ENCODE measurements around the gene TMEM100.

TMEM100 gene

DNA sequence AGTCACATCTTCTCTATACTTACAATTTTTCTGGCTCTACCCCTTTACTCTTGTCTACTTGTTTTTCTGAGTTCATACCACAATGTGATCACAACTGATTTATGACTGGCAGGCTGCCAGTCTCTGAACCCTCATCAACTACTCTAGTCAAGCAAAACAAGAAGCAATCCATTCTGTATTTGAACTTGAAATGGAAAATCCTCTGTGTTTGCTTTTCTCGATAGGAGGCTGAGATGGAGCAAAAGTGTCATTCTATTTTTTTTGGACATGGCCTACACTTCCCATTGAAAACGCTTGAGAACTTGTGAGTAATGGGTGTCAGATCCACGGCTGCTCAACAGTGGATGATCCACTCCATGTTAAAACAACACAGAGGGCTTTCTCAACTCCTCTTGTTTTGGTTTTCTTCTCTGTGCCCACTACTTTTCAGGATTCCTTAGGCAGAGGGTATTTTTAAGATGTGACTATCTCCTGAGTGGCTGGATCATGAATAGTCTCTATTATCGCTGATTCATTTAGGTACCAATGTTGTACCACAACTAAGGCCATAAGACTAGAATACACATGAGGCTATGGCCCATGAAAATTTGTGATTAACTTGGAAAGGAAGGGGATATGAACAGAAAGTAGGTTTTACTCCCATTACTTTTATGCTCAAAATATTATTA lies 11.7 kb downstream of the TMEM100 start:
- peaks cover 8% of the 10 kb centered on the region for H3K4me1 ChIP-seq (ENCODE audit: insufficient read depth, poor library complexity, severe bottlenecking)
- H3K27ac ChIP-seq (ENCODE audit: poor library complexity, severe bottlenecking), result no peak overlapping the region
- H3K36me3 ChIP-seq (ENCODE audit: low read depth), result no peaks in the 10 kb centered on the region
- H3K27me3 ChIP-seq (ENCODE audit: insufficient read depth, poor library complexity, severe bottlenecking), result no peaks in the 10 kb centered on the region
- no peak for DNase-seq (ENCODE audit: low spot score)
- no peak overlapping the region for H3K4me3 ChIP-seq (ENCODE audit: severe bottlenecking)
- H3K9me3 ChIP-seq (ENCODE audit: severe bottlenecking), result no peaks in the 10 kb centered on the region
- TF ChIP-seq, protein P1, sequence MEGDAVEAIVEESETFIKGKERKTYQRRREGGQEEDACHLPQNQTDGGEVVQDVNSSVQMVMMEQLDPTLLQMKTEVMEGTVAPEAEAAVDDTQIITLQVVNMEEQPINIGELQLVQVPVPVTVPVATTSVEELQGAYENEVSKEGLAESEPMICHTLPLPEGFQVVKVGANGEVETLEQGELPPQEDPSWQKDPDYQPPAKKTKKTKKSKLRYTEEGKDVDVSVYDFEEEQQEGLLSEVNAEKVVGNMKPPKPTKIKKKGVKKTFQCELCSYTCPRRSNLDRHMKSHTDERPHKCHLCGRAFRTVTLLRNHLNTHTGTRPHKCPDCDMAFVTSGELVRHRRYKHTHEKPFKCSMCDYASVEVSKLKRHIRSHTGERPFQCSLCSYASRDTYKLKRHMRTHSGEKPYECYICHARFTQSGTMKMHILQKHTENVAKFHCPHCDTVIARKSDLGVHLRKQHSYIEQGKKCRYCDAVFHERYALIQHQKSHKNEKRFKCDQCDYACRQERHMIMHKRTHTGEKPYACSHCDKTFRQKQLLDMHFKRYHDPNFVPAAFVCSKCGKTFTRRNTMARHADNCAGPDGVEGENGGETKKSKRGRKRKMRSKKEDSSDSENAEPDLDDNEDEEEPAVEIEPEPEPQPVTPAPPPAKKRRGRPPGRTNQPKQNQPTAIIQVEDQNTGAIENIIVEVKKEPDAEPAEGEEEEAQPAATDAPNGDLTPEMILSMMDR (IDR thresholded peaks at IDR 0.05; ENCODE audit: poor library complexity, severe bottlenecking), result no peak
- ATAC-seq (ENCODE audit: low read depth), result no peak

DNA sequence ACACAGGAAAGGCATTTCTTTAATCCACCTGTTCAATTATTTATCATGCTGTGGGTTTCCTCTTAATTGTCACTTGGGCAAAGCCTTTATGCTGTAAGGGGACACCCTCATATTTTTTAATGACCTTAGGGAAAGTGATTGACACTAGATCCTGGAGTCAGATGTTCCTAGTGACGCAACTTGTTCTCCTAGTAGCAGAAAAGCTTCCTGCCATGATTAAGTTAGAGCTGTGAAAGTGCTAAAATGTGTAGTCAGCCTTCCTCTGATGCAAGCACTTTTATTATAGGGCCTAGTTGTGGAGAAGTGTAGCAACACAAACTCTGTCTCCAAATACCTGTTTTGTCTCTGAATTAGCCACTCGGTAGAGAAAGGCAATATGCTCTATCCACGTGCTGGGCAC lies 12.3 kb downstream of the TMEM100 start:
- no peak for DNase-seq (ENCODE audit: low spot score)
- TF ChIP-seq, protein P1 (IDR thresholded peaks at IDR 0.05; ENCODE audit: poor library complexity, severe bottlenecking), result no peak
- Histone ChIP-seq H3K36me3 (ENCODE audit: low read depth) (no peaks in the 10 kb centered on the region), H3K4me3 (ENCODE audit: severe bottlenecking) (no peak overlapping the region), H3K27me3 (ENCODE audit: insufficient read depth, poor library complexity, severe bottlenecking) (no peaks in the 10 kb centered on the region), H3K9me3 (ENCODE audit: severe bottlenecking) (no peaks in the 10 kb centered on the region), H3K27ac (ENCODE audit: poor library complexity, severe bottlenecking) (no peak overlapping the region), H3K4me1 (ENCODE audit: insufficient read depth, poor library complexity, severe bottlenecking) (peaks cover 8% of the 10 kb centered on the region)
- ATAC-seq (ENCODE audit: low read depth), result no peak

DNA sequence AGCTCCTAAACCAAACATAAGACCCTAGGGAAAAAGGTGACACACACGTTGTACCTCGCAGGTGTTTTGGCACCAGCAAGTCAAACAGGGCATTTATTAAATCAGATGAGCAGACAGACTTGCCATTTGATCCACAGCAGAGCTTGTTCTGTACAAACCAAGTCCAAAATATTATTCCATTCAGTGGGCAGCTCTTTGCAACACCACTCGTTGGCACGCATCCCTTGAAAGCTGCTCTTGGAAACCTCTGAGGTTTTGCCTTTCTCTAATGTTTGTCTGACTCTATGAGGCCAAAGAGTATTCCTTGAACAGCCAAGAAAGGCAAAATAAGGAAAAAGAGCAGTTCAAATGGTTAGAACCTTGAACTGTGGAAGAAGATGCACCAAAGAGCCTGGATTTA lies 12.7 kb downstream of the TMEM100 start:
- H3K9me3 ChIP-seq (ENCODE audit: severe bottlenecking), result no peaks in the 10 kb centered on the region
- TF ChIP-seq, protein P1 (IDR thresholded peaks at IDR 0.05; ENCODE audit: poor library complexity, severe bottlenecking), result no peak
- peaks cover 8% of the 10 kb centered on the region for H3K4me1 ChIP-seq (ENCODE audit: insufficient read depth, poor library complexity, severe bottlenecking)
- ATAC-seq (ENCODE audit: low read depth), result no peak
- H3K27me3 ChIP-seq (ENCODE audit: insufficient read depth, poor library complexity, severe bottlenecking), result no peaks in the 10 kb centered on the region
- DNase-seq (ENCODE audit: low spot score), result no peak
- H3K27ac ChIP-seq (ENCODE audit: poor library complexity, severe bottlenecking), result no peak overlapping the region
- H3K4me3 ChIP-seq (ENCODE audit: severe bottlenecking), result no peak overlapping the region
- H3K36me3 ChIP-seq (ENCODE audit: low read depth), result no peaks in the 10 kb centered on the region

DNA sequence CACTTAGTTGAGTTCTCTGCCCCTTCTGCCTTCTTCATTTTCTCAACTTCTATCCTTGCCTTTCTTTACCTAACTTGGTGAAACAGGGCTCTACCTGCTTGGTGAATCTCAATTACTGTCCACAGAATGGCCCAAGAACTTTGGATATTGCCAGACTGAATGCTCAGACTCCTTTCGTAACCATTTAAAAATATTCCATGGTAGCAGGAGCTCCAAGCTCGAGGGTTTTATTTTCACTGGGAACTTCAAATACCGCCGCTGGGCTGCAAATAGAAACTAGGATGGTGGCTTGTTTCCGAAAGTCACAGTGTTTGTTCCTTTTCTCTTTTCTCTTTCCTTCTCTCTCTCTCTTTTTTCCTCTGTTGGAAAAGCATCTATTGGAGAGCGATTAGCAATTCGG lies 13.2 kb downstream of the TMEM100 start:
- Histone ChIP-seq H3K36me3 (ENCODE audit: low read depth) (no peaks in the 10 kb centered on the region), H3K4me3 (ENCODE audit: severe bottlenecking) (no peak overlapping the region), H3K27me3 (ENCODE audit: insufficient read depth, poor library complexity, severe bottlenecking) (no peaks in the 10 kb centered on the region), H3K4me1 (ENCODE audit: insufficient read depth, poor library complexity, severe bottlenecking) (peaks cover 8% of the 10 kb centered on the region), H3K9me3 (ENCODE audit: severe bottlenecking) (no peaks in the 10 kb centered on the region), H3K27ac (ENCODE audit: poor library complexity, severe bottlenecking) (no peak overlapping the region)
- TF ChIP-seq, protein P1 (IDR thresholded peaks at IDR 0.05; ENCODE audit: poor library complexity, severe bottlenecking), result no peak
- DNase-seq (ENCODE audit: low spot score) (no peak), ATAC-seq (ENCODE audit: low read depth) (no peak)

DNA sequence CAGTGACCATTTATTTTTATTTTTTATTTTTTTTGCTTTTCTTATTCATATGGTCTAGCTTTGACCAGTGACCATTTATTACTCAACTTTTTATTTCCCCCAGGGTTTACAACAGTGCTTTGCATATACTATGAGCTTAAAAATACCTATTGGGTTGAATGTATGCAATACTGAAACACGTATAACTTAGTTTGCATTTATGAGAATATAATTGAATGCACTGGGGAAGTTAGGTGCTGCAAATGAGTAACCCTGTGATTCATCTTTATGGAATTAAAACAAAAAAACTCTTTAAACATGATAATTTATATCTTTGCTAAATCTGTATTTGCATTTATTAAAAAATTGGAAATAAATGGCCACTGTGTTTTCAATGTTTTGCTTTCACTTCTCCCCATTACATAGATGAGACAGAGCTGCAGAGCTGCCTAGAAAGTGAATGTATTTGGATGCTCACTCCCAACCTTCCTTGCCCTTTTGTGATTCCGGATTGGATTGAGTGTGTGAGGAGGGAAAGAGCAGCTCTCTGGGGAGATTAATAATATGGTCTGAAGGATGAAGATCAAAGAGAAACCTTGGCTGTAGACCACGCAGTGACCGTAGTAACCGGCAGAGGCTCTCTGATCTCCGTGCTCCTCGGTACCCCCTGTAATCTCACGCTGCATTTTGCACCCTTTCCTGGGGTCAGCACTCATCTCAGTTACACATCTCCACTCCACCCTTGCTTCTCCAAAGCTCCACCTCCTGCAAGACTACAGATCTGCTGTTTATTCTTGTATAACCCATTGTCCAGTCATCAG lies 14.3 kb downstream of the TMEM100 start:
- H3K4me1 ChIP-seq (ENCODE audit: insufficient read depth, poor library complexity, severe bottlenecking), result peaks cover 8% of the 10 kb centered on the region
- no peak overlapping the region for H3K4me3 ChIP-seq (ENCODE audit: severe bottlenecking)
- DNase-seq (ENCODE audit: low spot score) (no peak), ATAC-seq (ENCODE audit: low read depth) (peak; percentile 38; the same call in 1 of the 3 replicates)
- no peaks in the 10 kb centered on the region for H3K27me3 ChIP-seq (ENCODE audit: insufficient read depth, poor library complexity, severe bottlenecking)
- no peak overlapping the region for H3K27ac ChIP-seq (ENCODE audit: poor library complexity, severe bottlenecking)
- no peaks in the 10 kb centered on the region for H3K9me3 ChIP-seq (ENCODE audit: severe bottlenecking)
- TF ChIP-seq, protein P1 (IDR thresholded peaks at IDR 0.05; ENCODE audit: poor library complexity, severe bottlenecking), result no peak
- H3K36me3 ChIP-seq (ENCODE audit: low read depth), result no peaks in the 10 kb centered on the region
